ENCODE measurements around the gene ULK3.

ULK3 gene

GRCh38 chr15:74839526-74840395 is 3.2 kb downstream of the ULK3 start:
- no peak for DNase-seq

- DNase-seq = no peak
Observed at GRCh38 chr15:74838746-74839525, 4.0 kb downstream of the ULK3 start.

GRCh38 chr15:74838137-74838516 is 4.8 kb downstream of the ULK3 start:
- DNase-seq = no peak

GRCh38 chr15:74837482-74838136 is 5.3 kb downstream of the ULK3 start:
- DNase-seq = no peak

- no peak for DNase-seq
Observed at GRCh38 chr15:74836846-74837245, 6.1 kb downstream of the ULK3 start.

GRCh38 chr15:74835312-74835823 is 7.6 kb downstream of the ULK3 start:
- no peak for DNase-seq

GRCh38 chr15:74833376-74834107 is 9.4 kb downstream of the ULK3 start:
- no peak for DNase-seq

GRCh38 chr15:74832826-74833225 is 10.1 kb downstream of the ULK3 start:
- no peak for DNase-seq

- DNase-seq = no peak
Observed at GRCh38 chr15:74831813-74832495, 11.0 kb downstream of the ULK3 start.

GRCh38 chr15:74830868-74831267 is 12.1 kb downstream of the ULK3 start:
- DNase-seq = no peak

GRCh38 chr15:74829991-74830390 is 13.0 kb downstream of the ULK3 start:
- DNase-seq = no peak

- no peak for DNase-seq
Observed at GRCh38 chr15:74829486-74829885, 13.5 kb downstream of the ULK3 start.

GRCh38 chr15:74828835-74829234 is 14.1 kb downstream of the ULK3 start:
- no peak for DNase-seq

- no peak for DNase-seq
Observed at GRCh38 chr15:74827614-74828013, 15.3 kb downstream of the ULK3 start.

- no peak for DNase-seq
Observed at GRCh38 chr15:74826921-74827320, 16.0 kb downstream of the ULK3 start.

- DNase-seq = no peak
Observed at GRCh38 chr15:74826364-74826819, 16.6 kb downstream of the ULK3 start, which contains the start of gene CPLX3. CPLX3 (plus strand) TSS chr15:74826627; CDS start chr15:74826704, 77 bp downstream.

- no peak for DNase-seq
Observed at GRCh38 chr15:74825866-74826265, 17.1 kb downstream of the ULK3 start.

GRCh38 chr15:74824976-74825375 is 18.0 kb downstream of the ULK3 start:
- DNase-seq = no peak

GRCh38 chr15:74823324-74823723 is 19.6 kb downstream of the ULK3 start:
- DNase-seq = no peak

GRCh38 chr15:74822233-74822632 is 20.7 kb downstream of the ULK3 start:
- DNase-seq = no peak

GRCh38 chr15:74821790-74822158 is 21.2 kb downstream of the ULK3 start:
- no peak for DNase-seq

Data from cerebellar nuclear complex (tissue), 1 donor.